AG04449 (cell line): ENCODE data around the gene KCTD12.

Source experiments
- CTCF ChIA-PET: fragments of 350-600 bp; formaldehyde crosslinking; extraction: SDS; loops from one replicate; lab custom pipeline; 2021; ENCODE audit warnings: antibody characterized with exemption; lab: Yijun Ruan, JAX
- POLR2A ChIA-PET: fragments of 400-600, 350-600 bp; formaldehyde crosslinking; extraction: SDS; loops from one replicate; lab custom pipeline; 2020; ENCODE audit warnings: antibody characterized with exemption, inconsistent platforms; lab: Yijun Ruan, JAX
- DNase-seq: peaks from one replicate; pipeline ENCODE4 v3.0.0-alpha.2; 2010; ENCODE audit warnings: low read depth, low spot score
- H3K4me3 ChIP-seq: 2 replicates; pipeline ENCODE4 v1.5.1; 2011; ENCODE audit warnings: low read depth, mild to moderate bottlenecking, control low read depth, low read length
- TF ChIP-seq, protein P1 (sequence below): IDR thresholded peaks from one replicate; pipeline ENCODE4 v1.5.1; 2011; ENCODE audit warnings: mild to moderate bottlenecking, moderate library complexity, low read length, control low read depth, inconsistent platforms; ENCODE audit not compliant: insufficient read depth; ENCODE audit errors: missing control alignments

The KCTD12 gene

GRCh38 chr13:76889254-76889653 is 3.0 kb upstream of the KCTD12 start:
- no peak for DNase-seq
- TF ChIP-seq, protein P1, sequence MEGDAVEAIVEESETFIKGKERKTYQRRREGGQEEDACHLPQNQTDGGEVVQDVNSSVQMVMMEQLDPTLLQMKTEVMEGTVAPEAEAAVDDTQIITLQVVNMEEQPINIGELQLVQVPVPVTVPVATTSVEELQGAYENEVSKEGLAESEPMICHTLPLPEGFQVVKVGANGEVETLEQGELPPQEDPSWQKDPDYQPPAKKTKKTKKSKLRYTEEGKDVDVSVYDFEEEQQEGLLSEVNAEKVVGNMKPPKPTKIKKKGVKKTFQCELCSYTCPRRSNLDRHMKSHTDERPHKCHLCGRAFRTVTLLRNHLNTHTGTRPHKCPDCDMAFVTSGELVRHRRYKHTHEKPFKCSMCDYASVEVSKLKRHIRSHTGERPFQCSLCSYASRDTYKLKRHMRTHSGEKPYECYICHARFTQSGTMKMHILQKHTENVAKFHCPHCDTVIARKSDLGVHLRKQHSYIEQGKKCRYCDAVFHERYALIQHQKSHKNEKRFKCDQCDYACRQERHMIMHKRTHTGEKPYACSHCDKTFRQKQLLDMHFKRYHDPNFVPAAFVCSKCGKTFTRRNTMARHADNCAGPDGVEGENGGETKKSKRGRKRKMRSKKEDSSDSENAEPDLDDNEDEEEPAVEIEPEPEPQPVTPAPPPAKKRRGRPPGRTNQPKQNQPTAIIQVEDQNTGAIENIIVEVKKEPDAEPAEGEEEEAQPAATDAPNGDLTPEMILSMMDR = no peak
- H3K4me3 ChIP-seq = no peak overlapping the region
- ChIA-PET CTCF (interaction anchor here (1.1 to 6.1 kb wide), 3 partner anchors 15 to 1013 kb away, joined by 3 to 41 read pairs (median 4); no protein-coding TSS in a partner anchor), POLR2A (no interaction called here)

DNA sequence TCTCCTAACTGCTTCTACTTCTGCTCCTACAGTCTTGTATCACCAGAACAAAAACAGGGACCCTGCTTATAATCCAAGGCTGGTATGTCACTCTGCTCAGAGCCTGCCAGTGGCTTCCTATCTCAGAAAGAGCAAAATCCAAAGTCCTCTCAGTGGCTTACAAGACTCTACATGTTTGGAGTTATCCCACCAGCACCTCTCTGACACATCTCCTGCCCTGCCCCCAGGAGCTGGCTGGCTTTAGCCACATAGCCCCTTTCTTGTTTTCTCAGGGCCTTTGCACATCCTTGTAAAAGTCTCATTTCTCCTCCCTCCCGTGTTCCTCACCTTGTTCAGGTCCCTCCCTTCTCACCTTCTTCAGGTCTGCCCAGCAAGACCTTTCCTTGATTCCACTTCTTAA is 2.2 kb upstream of the KCTD12 start:
- ChIA-PET CTCF (interaction anchor here (1.8 to 6.1 kb wide), 2 partner anchors 15 to 220 kb away, joined by 6 to 41 read pairs; no protein-coding TSS in a partner anchor), POLR2A (no interaction called here)
- no peak for DNase-seq
- H3K4me3 ChIP-seq = no peak overlapping the region
- TF ChIP-seq, protein P1 = no peak

DNA sequence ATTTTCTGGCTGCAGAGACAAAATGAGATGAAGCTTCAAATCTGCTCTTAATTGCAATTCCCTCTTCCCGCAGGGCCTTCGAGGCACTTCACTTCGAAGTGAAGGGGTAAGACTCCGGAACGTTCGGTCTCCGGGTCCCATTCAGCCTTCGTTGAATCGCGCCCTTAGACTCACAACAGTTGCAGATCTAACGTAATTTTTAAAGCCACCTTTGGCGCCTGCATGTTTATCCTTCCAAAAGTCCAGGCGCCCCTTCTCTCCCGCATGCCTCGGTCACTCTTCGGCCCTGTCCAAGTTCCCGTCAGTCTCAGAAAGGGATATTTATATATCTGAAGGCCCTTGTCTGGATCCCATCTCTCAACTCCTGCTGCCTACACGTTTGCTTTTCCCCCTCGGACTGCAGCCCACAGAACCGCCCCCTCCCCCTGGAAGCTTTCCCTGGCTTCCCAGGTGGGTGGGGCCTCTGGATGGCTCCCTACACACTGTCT is 915 bp upstream of the KCTD12 start:
- H3K4me3 ChIP-seq = peak overlapping the region; percentile 58
- TF ChIP-seq, protein P1 = no peak
- no peak for DNase-seq
- ChIA-PET CTCF (interaction anchor here (1.8 to 6.1 kb wide), 3 partner anchors 8 to 219 kb away, joined by 6 to 41 read pairs (median 12); no protein-coding TSS in a partner anchor), POLR2A (no interaction called here)

DNA sequence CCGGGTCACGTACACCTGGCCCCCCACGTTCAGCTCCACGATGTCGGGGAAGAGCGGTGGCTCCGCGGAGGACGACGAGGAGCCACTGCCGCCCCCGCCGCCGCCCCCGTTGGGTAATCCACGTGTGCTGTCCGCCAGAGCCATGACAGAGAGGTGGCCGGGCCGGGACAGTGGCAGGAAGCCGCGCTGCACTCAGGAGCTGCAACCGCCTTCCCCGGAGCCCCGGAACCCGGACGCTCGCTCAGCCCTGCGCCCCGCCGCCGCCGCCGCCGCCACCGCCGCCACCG is 257 bp downstream of the KCTD12 start:
- no peak for DNase-seq
- TF ChIP-seq, protein P1 = no peak
- POLR2A ChIA-PET = no interaction called here
- H3K4me3 ChIP-seq = peak overlapping the region; percentile 58
- CTCF ChIA-PET = interaction anchor here (0.6 to 6.1 kb wide), 9 partner anchors 9 to 1017 kb away, joined by 3 to 41 read pairs (median 4); no protein-coding TSS in a partner anchor

- ChIA-PET POLR2A (no interaction called here), CTCF (interaction anchor here (0.6 to 6.1 kb wide), 12 partner anchors 9 to 1016 kb away, joined by 3 to 41 read pairs (median 4); no protein-coding TSS in a partner anchor)
- DNase-seq = no peak
- TF ChIP-seq, protein P1 = no peak
- H3K4me3 ChIP-seq = peak overlapping the region; percentile 58
Observed at GRCh38 chr13:76885203-76886004, 801 bp downstream of the KCTD12 start.

DNA sequence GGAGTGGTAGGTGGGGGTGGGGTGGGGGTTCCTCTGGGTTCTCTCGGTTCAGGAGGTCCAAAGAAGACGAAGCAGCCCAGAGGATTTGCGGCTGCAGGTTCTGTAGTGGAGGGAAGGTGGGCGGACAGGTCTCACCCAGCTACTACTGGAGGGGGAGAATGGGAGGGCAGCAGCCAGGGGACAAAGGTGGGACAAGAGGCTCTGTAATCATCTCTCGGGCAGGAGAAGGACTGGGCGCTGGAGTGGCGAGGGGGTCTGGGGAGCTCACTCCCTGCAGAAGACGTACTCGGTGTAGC is 1.4 kb downstream of the KCTD12 start:
- TF ChIP-seq, protein P1 = no peak
- POLR2A ChIA-PET = no interaction called here
- CTCF ChIA-PET = interaction anchor here (0.8 to 6.1 kb wide), 12 partner anchors 10 to 1016 kb away, joined by 3 to 41 read pairs (median 4); no protein-coding TSS in a partner anchor

More for the DNA sequence above, 1.4 kb downstream of the KCTD12 start:
- peak overlapping the region; percentile 37 for H3K4me3 ChIP-seq
- DNase-seq = no peak
